ENCODE measurements around the gene TRPC3.

Gene TRPC3

DNA sequence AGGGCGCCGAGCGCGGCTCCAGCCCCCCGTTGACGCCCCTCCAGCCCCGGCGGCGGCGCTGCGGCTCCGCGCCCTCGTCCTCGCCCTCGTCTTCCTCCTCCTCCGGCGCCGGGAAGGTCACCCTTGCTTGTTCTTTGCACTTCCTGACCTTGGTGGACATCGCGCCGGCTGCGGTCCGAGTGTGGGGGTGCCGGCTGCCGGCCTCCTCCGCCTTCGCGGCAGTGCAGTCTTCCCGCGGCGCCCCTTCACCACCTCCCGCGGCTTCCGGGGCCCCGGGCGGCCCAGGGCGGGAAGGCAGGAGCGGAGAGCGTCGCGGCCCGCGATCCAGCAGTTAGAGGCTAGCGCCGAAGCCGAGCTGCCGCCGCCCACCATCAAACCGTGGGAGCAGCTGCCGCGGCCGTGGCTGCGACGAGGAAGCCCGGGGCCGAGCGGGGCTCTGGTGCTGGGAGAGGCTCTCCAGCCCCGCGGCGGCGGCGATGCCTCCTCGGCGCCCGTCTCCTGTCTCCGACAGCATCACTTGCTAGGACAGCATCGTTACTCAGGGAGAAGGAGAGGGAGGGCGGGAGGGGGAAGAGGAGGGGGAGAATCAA is at the start of gene TRPC3:
TRPC3 (minus strand) TSS at position 540 of the 590 bp plus-strand sequence; CDS start at position 160, 380 bp downstream.
- no peak for DNase-seq

DNA sequence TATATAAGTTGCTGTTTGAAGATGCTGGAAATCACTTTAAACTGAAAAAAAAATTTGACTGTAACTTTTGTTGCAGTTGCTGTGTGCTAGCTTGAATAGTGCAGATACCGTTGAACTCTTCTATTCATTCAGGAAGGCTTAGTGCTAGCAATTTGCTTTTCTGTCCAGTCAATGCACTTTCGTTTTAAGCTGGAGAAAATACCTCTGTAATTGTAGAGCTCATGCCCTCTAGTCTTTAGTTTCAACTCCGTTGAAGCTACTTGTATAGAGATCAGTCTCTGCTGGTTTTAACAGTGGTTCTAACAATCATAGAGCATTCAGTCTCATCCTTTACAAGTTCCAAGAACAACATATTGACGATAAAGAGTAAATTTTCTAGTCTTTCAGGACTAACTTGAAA is 49.0 kb upstream of the TRPC3 start:
- DNase-seq: no peak

GRCh38 chr4:121998024-121998423 is 46.2 kb upstream of the TRPC3 start:
- no peak for DNase-seq

GRCh38 chr4:121995790-121996537 is 44.1 kb upstream of the TRPC3 start:
- DNase-seq: no peak

GRCh38 chr4:121991968-121992367 is 40.1 kb upstream of the TRPC3 start:
- no peak for DNase-seq

GRCh38 chr4:121990489-121990888 is 38.6 kb upstream of the TRPC3 start:
- DNase-seq: no peak

GRCh38 chr4:121989715-121990114 is 37.9 kb upstream of the TRPC3 start:
- DNase-seq: no peak

GRCh38 chr4:121988950-121989349 is 37.1 kb upstream of the TRPC3 start:
- no peak for DNase-seq

GRCh38 chr4:121980643-121981042 is 28.8 kb upstream of the TRPC3 start:
- no peak for DNase-seq

- DNase-seq: no peak
Observed at GRCh38 chr4:121978172-121978516, 26.3 kb upstream of the TRPC3 start.

- DNase-seq: no peak
Observed at GRCh38 chr4:121977251-121978171, 25.7 kb upstream of the TRPC3 start.

GRCh38 chr4:121975784-121976183 is 23.9 kb upstream of the TRPC3 start:
- no peak for DNase-seq

GRCh38 chr4:121973816-121974215 is 22.0 kb upstream of the TRPC3 start:
- no peak for DNase-seq

- DNase-seq: no peak
Observed at GRCh38 chr4:121968859-121969258, 17.0 kb upstream of the TRPC3 start.

GRCh38 chr4:121964958-121965357 is 13.1 kb upstream of the TRPC3 start:
- DNase-seq: no peak

DNA sequence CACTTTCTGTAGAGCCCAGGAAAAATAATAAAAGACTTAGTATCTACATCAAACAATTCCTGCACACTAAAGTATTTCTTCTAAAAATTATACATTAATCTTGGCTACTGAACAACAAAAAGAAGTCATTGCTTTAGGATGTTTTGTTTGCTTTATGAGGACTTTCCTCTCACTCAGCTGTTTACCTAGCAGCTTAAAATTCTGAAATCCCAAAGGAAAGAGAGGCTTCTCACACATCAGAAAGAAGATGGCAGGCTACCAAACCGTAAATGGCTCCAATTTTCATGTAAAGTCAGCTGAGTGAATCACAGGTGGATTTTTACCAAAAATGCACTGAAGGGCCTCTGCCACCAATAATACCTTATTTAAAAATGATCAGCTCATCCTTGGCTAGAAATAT is 9.0 kb upstream of the TRPC3 start:
- DNase-seq: no peak

DNA sequence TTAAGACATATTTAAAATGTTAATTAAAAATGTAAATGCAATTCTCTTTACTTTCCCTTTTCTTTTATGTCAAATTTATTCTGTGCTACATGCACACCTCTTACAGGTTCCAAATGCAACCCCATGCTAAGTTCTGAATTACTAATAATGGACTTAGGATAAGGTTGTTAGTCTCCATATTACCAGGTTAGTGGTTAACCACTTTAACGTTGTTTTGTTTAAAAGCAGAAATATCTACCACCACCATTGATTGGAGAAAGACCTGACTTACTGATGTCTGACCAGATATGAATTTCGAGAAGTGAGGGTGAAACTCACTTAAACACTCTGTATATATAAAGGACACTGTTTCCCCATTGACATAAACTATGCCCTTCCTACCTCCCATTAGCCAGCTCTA is 6.9 kb upstream of the TRPC3 start:
- no peak for DNase-seq

DNA sequence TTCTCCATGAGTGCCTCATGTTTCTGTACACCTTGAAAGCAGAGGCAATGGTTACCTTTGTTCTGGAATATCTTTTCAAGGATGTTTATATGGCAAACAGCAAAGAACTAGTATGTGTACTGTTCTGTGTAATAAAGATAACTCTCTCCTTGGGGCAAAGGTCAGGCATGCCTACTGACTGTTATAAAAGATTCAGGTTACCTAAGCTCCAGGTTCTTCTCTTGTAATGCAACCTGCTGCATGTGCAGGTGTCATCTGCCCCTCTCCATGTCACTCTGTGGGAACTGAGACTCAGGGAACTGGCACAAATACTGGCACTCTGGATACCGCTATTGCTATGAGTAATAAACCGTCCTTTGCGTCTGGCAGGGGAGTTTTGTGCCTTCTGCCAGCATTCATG is 5.4 kb upstream of the TRPC3 start:
- no peak for DNase-seq

GRCh38 chr4:121953860-121954259 is 2.0 kb upstream of the TRPC3 start:
- DNase-seq: no peak

DNA sequence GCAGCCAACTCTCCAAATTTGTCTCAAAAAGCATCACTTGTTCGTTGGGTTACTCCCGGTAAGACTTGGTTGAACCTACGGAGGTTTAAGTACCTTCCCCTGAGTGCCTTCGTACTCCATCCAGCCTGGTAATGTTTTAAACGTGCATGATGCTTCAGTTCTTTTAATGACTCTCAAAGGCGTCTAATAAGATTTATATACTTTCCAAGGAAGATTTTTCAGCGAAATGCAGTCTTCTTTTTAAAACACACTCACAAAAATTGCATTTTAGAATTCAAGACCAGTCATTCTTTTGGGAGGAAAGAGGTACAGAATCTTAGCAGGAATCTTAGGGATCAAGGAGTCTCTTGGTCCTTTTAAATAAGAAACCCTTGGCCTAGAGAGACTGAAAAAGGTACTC is 430 bp upstream of the TRPC3 start:
- no peak for DNase-seq

DNA sequence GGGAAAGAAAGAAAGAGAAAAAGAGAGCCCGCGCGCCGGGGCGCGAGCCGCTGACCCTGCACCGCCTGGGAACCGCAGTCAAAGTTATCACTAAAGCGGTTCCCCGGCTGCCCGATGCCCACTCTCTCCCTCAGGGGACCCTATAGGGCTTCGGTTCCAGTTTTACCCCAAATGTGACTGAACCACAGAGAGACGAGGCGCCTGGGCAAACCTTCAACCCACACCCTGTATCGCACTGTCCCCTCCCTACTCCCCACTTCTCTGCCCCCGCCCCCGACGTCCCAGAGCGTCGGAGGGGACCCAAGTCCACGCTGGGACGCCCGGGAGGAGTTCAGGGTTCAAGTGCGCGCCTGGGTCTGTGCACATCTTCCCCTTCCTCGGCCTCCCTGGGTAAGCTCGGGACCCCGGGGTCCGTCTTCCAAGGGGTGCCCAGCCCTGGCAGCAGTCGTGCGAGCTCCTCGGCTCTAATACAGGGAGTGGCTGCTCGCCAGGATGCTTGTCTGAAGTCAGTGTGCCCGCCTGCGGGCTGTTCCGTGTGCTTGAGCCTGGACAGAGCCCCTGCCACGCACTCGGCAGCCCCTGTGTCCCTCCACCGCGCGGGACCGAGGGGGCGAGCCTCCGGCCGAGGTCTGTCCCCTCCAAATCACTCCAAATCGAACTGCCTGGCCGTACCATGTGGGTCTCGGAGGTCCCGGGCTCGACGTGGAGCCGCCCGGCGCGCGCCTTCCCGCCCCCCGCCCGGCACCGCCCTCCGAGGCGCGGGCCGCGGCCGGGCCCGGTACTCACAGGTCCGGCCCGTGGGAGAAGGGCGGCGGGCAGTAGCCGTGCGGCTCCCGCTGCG is 960 bp downstream of the TRPC3 start:
- no peak for DNase-seq

GRCh38 chr4:121950212-121950679 is 1.6 kb downstream of the TRPC3 start:
- DNase-seq: no peak

DNA sequence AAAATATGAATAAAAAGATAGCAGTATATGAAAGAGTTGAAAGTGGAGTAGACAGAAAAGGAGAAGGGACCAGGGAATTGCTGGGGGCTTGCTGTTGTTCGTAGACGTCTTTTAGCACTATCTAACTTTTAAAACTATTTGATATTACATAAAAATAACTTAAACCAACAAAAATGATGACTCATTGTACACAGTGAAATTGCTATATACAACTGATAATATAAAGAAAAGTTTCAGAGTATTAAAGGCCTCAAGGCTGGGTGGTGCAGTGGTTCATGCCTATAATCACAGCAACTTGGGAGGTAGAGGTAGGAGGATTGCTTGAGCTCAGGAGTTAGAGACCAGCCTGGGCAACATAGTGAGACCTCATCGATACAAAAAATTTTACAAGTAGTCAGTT is 5.2 kb downstream of the TRPC3 start:
- DNase-seq: no peak
